CD4-positive, alpha-beta T cell treated with Interleukin-2 at 100 ng/mL for 4 hours (primary cell): ENCODE data around the gene TMC6.
"Not testable (repeated sequence)": the region's sequence is repeated elsewhere in the genome, so short reads cannot be mapped to it uniquely, and the experiment has no call there.

ENCODE experiments used
- DNase-seq: peaks from one replicate; pipeline ENCODE4 v3.0.0-alpha.2; 2020; ENCODE audit warnings: low spot score

Gene TMC6

GRCh38 chr17:78108726-78109488 lies 19.6 kb downstream of the TMC6 start:
- DNase-seq, result no peak

DNA sequence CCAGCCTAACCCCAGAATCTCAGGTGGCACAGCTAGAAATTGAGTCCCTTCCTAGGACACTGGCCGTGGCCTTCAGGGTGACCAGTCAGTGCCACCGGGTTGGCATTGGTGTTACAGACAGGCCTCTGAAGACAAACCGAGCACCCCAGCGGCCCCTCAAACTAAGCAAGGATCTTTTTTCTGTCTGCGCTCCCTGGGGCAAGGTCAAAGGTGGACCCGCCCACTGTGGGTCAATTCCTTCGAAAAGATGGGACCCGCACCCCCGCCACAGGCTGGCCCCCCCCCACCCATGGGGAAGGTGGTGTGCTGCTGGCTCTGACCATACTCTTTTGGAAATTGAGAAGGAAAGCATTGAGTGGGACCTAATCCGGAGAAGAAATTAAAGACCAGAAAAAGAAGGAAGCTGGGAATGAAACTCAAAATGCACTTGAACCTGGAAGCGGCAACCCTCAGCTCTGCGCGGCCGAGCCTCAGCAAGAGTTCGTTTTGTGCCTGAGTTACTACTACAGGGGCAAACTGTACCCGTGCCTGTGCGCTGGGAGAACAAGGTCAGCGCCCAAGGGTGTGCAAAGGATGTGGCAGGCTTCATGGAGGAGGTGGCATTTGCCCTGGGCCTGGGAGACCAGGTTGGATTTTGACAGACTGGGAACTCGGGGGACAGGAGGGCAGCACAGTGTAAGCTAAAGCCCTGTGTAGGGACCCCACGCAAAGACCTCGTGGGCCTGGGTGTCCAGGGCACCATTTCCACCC lies 20.4 kb downstream of the TMC6 start:
- DNase-seq, result no peak

GRCh38 chr17:78107457-78107856 lies 21.1 kb downstream of the TMC6 start:
- no peak for DNase-seq

- no peak for DNase-seq
Measured at GRCh38 chr17:78106211-78106610, 22.3 kb downstream of the TMC6 start.

GRCh38 chr17:78105551-78105950 lies 23.0 kb downstream of the TMC6 start:
- no peak for DNase-seq

GRCh38 chr17:78105101-78105500 lies 23.5 kb downstream of the TMC6 start:
- DNase-seq, result no peak

DNA sequence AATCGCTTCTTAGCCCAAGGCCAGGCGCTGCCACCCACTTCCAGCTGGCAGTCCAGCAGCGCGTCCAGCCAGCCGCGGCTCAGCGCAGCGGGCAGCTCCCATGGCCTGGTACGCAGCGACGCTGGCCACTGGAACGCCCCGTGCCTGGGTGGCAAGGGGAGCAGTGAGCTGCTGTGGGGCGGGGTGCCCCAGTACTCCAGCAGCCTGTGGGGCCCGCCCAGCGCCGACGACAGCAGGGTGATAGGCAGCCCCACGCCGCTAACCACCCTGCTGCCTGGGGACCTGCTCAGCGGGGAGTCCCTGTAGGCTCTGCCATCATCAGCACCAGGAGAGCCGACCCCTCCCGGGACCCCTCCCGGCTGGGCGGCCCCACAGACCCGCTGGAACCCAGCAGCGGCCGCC lies 24.0 kb downstream of the TMC6 start:
- no peak for DNase-seq

- no peak for DNase-seq
Measured at GRCh38 chr17:78103311-78103710, 25.2 kb downstream of the TMC6 start.

- no peak for DNase-seq
Measured at GRCh38 chr17:78101542-78101941, 27.0 kb downstream of the TMC6 start.

- no peak for DNase-seq
Measured at GRCh38 chr17:78101112-78101511, 27.4 kb downstream of the TMC6 start.

DNA sequence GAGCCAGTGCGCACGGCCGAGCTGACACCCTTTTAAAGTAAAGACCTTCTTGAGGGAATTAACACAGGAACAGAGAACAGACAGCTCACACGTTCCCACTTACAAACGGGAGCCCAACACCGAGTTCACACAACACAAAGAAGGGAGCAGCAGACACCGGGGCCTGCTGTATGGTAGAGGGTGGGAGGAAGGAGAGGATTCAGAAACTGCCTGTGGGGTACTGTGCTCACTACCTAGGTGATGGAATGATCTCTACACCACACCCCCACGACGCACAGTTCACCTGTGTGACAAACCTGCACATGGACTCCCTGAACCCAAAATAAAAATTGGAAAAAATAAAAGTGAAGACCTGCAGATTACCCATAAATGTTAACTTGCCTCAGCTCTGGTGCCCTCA lies 32.5 kb downstream of the TMC6 start:
- DNase-seq, result no peak

GRCh38 chr17:78095035-78095434 lies 33.5 kb downstream of the TMC6 start:
- DNase-seq, result no peak

DNA sequence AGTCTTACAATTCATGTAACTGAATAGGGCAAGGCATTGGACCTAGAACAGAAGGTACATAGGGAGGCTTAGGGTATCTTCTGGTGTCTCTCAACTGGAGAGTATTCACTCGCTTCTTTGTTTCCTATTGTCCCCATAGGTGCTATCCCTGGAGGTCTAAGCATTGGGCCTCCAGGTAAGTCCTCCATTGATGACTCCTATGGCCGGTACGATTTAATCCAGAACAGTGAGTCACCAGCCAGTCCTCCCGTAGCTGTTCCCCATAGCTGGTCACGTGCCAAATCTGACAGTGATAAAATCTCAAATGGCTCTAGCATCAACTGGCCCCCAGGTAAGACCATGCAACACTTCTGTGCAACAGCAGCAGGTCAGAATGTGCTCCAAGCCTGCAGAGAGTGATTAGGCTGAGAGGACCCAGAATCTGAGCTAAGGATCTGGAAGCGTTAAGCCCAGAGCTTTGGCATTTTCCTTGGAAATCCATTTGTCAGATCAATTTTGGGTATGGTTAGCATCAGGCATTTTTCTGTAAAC lies 35.7 kb downstream of the TMC6 start:
- no peak for DNase-seq

- no peak for DNase-seq
Measured at GRCh38 chr17:78089576-78090281, 38.8 kb downstream of the TMC6 start.

DNA sequence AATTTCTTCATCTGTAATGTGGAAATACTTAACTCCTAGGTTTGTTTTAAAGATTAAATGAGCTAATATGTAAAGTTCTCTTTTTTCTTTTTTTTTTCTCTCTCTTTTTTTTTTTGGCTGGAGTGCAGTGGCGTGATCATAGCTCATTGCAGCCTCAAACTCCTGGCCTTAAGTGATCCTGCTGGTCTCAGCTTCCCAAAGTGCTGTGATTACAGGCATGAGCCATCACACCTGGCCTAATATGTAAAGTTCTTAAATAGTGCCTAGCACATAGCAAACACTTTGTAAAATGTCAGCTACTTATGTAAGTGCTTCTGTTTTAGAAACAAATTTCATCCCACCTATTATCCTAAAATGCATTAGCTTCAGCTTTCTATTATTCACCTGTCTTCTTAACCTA lies 40.0 kb downstream of the TMC6 start:
- DNase-seq, result no peak

GRCh38 chr17:78086740-78087139 lies 41.8 kb downstream of the TMC6 start:
- DNase-seq, result no peak

- DNase-seq, result no peak
Measured at GRCh38 chr17:78082988-78083387, 45.6 kb downstream of the TMC6 start.

- DNase-seq, result not testable (repeated sequence)
Measured at GRCh38 chr17:78082355-78082872, 46.1 kb downstream of the TMC6 start.

DNA sequence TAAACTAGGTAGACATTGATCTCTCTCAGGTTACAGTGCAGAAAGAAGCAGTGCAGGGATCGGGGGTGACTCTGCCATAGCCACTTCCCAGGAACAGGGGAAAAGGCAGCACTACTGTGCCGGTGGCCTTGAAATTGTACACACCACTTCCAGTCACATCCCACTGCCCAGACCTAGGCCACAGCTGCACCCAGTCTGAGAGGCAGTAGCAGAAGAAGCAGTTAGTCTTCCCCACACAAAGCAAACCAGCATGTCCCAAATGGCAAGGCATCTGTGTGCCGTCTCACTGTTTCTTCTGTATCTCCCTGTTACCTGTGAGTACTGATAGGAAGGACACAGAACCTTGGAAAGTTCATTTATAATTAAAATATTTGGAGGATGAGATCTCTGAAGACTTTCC lies 47.0 kb downstream of the TMC6 start:
- DNase-seq, result no peak

- no peak for DNase-seq
Measured at GRCh38 chr17:78079253-78079652, 49.3 kb downstream of the TMC6 start.

DNA sequence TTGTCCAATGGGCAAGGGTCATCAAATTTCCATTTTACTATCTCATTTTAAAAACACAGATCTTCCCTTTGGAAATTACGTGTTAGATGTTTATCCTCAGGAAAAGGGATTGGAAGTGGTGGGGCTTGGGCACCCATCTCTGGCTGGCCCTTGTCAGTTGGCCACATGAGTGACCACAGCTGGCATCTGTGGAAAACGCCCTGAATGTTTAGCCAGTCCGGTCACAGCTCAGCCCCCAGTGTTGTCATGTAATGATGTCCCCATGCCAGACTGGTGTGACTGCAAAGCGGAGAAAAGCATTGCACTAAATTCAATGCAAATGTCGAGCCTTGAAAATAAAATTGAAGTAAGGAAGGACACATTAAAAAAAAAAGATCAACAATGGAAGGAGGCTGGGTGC lies 53.0 kb downstream of the TMC6 start:
- DNase-seq, result no peak

DNA sequence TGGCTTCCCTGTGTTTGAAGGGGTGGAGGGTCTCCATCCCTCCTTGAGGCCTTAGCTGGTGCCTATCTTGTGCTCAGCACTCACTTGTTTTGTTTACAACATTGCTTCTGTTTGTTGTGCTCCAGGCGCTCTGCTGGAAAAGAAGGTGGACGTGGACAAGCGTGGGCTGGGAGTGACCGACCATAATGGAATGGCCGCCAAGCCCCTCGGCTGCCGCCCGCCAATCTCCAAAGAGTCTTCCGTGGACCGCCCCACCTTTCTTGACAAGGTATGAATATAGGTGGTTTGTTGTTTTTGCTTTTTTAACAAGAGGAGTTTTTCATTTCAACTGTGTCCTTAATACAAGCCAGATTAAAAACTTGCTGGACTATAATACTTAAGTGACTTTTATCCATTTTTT lies 53.5 kb downstream of the TMC6 start:
- no peak for DNase-seq

DNA sequence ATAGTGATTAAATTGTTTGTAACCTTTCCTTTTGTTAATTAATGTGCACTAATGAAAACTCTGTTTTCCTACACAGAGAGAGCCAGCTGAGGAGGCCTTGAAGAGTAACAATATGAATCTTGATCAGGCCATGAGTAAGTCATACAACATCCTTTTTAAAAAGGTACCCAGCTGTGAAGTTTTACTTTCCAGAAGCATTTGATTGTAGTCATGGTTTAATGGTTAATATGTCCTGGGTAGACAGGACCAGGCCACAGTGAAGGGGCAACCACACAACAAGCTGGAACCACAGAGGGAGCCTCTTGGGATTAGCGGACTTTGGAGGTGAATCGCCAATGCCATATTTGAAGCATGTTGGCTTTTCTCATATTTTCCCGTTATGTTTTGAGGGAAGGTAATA lies 55.6 kb downstream of the TMC6 start:
- DNase-seq, result no peak
